Hepatocyte (in vitro differentiated cells): ENCODE measurements around the gene NSUN6. TPM values are rescaled to one million over a fixed set of nuclear protein-coding genes. Genes with fewer than 3 reads are reported as not detected.

Experiments used
- DNase-seq: peaks from one replicate; pipeline ENCODE4 v3.0.0-alpha.2; 2016; ENCODE audit warnings: low spot score
- H2AFZ ChIP-seq: fragments of 200-600 bp; sonication (generic); 2 replicates; pipeline ENCODE4 v1.6.0; 2016; ENCODE audit warnings: antibody characterized with exemption, mild to moderate bottlenecking
- H3K27ac ChIP-seq: fragments of 200-600 bp; sonication (generic); 2 replicates; pipeline ENCODE4 v1.5.1; 2016; ENCODE audit warnings: mild to moderate bottlenecking
- H3K27me3 ChIP-seq: fragments of 200-600 bp; sonication (generic); 2 replicates; pipeline ENCODE4 v1.6.1; 2016
- H3K36me3 ChIP-seq: fragments of 200-600 bp; sonication (generic); replicated peaks from 2 replicates; pipeline ENCODE4 v1.5.1; 2016; ENCODE audit warnings: low read depth; ENCODE audit not compliant: insufficient read depth
- H3K4me1 ChIP-seq: fragments of 200-600 bp; sonication (generic); 2 replicates; pipeline ENCODE4 v1.5.1; 2016; ENCODE audit warnings: mild to moderate bottlenecking, moderate library complexity; ENCODE audit not compliant: insufficient read depth
- H3K4me2 ChIP-seq: fragments of 200-600 bp; sonication (generic); 2 replicates; pipeline ENCODE4 v1.6.0; 2016
- H3K4me3 ChIP-seq: fragments of 200-600 bp; sonication (generic); 2 replicates; pipeline ENCODE4 v1.5.1; 2016; ENCODE audit warnings: mild to moderate bottlenecking
- H3K79me2 ChIP-seq: fragments of 200-600 bp; sonication (generic); 2 replicates; pipeline ENCODE4 v1.6.0; 2017; ENCODE audit warnings: mild to moderate bottlenecking
- H3K9me2 ChIP-seq: fragments of 200-600 bp; sonication (generic); replicated peaks from 2 replicates; pipeline ENCODE4 v1.6.0; 2017; ENCODE audit warnings: mild to moderate bottlenecking; ENCODE audit not compliant: insufficient read depth
- H3K9me3 ChIP-seq: fragments of 200-600 bp; sonication (generic); 2 replicates; pipeline ENCODE4 v1.5.1; 2016; ENCODE audit warnings: low read depth, mild to moderate bottlenecking
- H4K20me1 ChIP-seq: fragments of 200-600 bp; sonication (generic); 2 replicates; pipeline ENCODE4 v1.6.0; 2016; ENCODE audit warnings: mild to moderate bottlenecking; ENCODE audit not compliant: insufficient read depth, poor library complexity, severe bottlenecking
- EZH2 ChIP-seq: fragments of 200-600 bp; sonication (generic); IDR thresholded peaks from 2 replicates; pipeline ENCODE4 v1.6.1; 2016; ENCODE audit warnings: antibody characterized with exemption, mild to moderate bottlenecking, borderline replicate concordance
- EZH2phosphoT487 ChIP-seq: fragments of 200-600 bp; sonication (generic); IDR thresholded peaks from one replicate; pipeline ENCODE4 v1.6.1; 2018; ENCODE audit warnings: antibody characterized with exemption, mild to moderate bottlenecking, low read depth, moderate library complexity; ENCODE audit not compliant: unreplicated experiment, severe bottlenecking
- WGBS: methylation state at CpG from one replicate; pipeline ENCODE4 v1.1.6; 2016; ENCODE audit warnings: low lambda C conversion rate; ENCODE audit errors: missing lambda C conversion rate; 5-methylcytosine and 5-hydroxymethylcytosine counted together
- polyA plus RNA-seq: library from polyadenylated mRNA; unstranded; fragments of >200 nt; fragmentation: Nextera tagmentation; extraction: Ambion mirVana; gene quantifications from 2 replicates; pipeline ENCODE4 v1.2.1, GENCODE V29; 2016
- total RNA-seq: library from RNA; depleted of rRNA; stranded (reverse); fragments of >200 nt; gene quantifications from 2 replicates; pipeline ENCODE4 v1.2.3, GENCODE V29; 2014
- TF ChIP-seq, protein P1 (sequence below): fragments of 200-600 bp; sonication (generic); IDR thresholded peaks from 2 replicates; pipeline ENCODE4 v1.5.1; 2016; ENCODE audit warnings: antibody characterized with exemption, mild to moderate bottlenecking; ENCODE audit not compliant: poor library complexity

NSUN6 gene
- total and polyA plus RNA-seq, 2 experiments from 2014 or later, result 12.2 to 14.6 TPM

DNA sequence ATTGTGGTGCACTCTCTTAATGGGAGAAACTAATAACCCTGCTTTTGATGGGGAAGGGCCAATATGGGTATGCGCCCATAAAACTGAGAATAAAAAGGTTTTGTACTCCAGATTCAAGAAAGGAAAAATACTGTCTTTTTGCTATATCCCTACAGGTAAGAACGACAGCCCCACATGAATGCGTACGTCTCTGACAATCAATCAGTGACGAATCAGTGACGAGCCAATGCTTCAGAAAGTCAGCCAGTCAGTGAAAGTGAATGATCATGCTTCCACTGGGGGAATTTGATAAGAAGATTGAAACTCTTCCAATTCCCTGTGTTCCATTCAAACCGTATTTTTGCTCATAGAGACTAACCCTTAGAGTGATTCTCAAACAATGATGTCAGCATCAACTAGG, 34.2 kb upstream of the NSUN6 start:
- Histone ChIP-seq H2AFZ (no peak overlapping the region), H3K9me2 (no peaks in the 10 kb centered on the region), H3K4me2 (no peak overlapping the region), H4K20me1 (no peaks in the 10 kb centered on the region), H3K27ac (no peak overlapping the region), H3K36me3 (no peaks in the 10 kb centered on the region), H3K4me3 (no peak overlapping the region), H3K27me3 (no peaks in the 10 kb centered on the region), H3K9me3 (no peaks in the 10 kb centered on the region), H3K79me2 (no peaks in the 10 kb centered on the region), H3K4me1 (no peaks in the 10 kb centered on the region)
- DNase-seq, result no peak
- TF ChIP-seq, protein P1, sequence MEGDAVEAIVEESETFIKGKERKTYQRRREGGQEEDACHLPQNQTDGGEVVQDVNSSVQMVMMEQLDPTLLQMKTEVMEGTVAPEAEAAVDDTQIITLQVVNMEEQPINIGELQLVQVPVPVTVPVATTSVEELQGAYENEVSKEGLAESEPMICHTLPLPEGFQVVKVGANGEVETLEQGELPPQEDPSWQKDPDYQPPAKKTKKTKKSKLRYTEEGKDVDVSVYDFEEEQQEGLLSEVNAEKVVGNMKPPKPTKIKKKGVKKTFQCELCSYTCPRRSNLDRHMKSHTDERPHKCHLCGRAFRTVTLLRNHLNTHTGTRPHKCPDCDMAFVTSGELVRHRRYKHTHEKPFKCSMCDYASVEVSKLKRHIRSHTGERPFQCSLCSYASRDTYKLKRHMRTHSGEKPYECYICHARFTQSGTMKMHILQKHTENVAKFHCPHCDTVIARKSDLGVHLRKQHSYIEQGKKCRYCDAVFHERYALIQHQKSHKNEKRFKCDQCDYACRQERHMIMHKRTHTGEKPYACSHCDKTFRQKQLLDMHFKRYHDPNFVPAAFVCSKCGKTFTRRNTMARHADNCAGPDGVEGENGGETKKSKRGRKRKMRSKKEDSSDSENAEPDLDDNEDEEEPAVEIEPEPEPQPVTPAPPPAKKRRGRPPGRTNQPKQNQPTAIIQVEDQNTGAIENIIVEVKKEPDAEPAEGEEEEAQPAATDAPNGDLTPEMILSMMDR, result no peak
- TF ChIP-seq EZH2 (no peak), EZH2phosphoT487 (no peak)
- WGBS, result 95% methylated on average over 7 of the region's 7 CpGs

DNA sequence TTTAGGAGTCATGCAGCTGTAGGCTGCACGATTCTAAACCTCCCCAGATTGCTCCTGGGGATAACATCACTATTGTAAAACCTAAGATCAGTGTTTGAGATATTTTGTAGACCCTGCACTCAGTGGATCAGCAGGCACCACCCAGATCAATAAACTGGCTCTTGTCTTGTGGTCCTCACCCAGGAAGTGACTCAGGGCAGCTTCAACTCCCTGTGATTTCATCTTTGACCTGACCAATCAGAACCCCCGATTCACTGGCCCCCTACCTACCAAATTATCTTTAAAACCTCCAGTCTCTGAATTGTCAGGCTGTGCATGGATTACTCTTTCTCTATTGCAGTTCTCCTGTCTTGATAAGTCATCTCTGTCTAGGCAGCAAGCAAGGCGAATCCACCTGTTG, 33.6 kb upstream of the NSUN6 start:
- Histone ChIP-seq H3K9me3 (no peaks in the 10 kb centered on the region), H4K20me1 (no peaks in the 10 kb centered on the region), H3K4me2 (no peak overlapping the region), H3K36me3 (no peaks in the 10 kb centered on the region), H3K27ac (no peak overlapping the region), H3K4me3 (no peak overlapping the region), H2AFZ (no peak overlapping the region), H3K9me2 (no peaks in the 10 kb centered on the region), H3K27me3 (no peaks in the 10 kb centered on the region), H3K79me2 (no peaks in the 10 kb centered on the region), H3K4me1 (no peaks in the 10 kb centered on the region)
- DNase-seq, result no peak
- TF ChIP-seq, protein P1, result no peak
- no peak for TF ChIP-seq EZH2
- TF ChIP-seq EZH2phosphoT487, result no peak
- 65% methylated on average over 3 of the region's 3 CpGs for WGBS

DNA sequence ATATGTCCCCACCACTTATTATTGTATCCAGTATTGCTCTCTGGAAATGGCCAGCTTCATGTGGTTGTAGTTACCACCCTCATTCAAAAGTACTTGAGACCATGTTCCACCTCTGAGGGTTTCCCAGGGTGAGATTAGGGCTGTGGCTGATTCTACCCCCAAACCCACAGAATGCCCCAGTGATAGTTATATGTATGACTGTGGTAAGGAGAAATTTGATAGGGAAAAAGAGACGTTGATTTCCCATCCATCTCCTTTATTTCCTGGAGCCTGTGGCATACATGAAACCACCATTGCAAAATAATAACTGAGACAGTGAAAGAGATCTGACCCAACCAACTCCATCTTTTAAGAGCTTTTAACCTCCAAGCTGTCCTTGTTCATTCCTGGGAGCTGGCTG, 33.0 kb upstream of the NSUN6 start:
- Histone ChIP-seq H3K9me3 (no peaks in the 10 kb centered on the region), H3K4me1 (no peaks in the 10 kb centered on the region), H3K9me2 (no peaks in the 10 kb centered on the region), H3K36me3 (no peaks in the 10 kb centered on the region), H3K27ac (no peak overlapping the region), H3K4me2 (no peak overlapping the region), H3K79me2 (no peaks in the 10 kb centered on the region), H3K27me3 (no peaks in the 10 kb centered on the region), H2AFZ (no peak overlapping the region), H4K20me1 (no peaks in the 10 kb centered on the region), H3K4me3 (no peak overlapping the region)
- no peak for TF ChIP-seq EZH2
- TF ChIP-seq, protein P1, result no peak
- TF ChIP-seq EZH2phosphoT487, result no peak
- 88% methylated on average over 1 of the region's 1 CpG for WGBS
- DNase-seq, result no peak

DNA sequence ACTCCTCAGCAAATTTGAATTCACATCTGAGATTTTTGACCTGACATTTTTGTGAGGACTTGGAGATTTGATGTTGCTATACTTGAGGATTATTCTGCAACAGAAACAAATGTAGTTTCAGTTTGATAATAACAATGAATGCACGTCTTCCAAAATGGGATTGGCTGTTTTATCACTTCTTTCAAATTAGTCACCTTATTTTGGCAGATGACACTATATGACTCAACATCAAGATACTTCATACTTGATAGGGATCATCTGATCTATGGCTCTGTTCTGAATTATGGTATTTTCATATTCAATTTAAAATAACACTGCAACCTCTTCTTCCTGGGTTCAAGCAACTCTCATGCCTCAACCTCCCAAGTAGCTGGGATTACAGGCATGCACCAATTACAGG, 32.0 kb upstream of the NSUN6 start:
- 81% methylated on average over 1 of the region's 1 CpG for WGBS
- Histone ChIP-seq H3K27me3 (no peaks in the 10 kb centered on the region), H3K36me3 (no peaks in the 10 kb centered on the region), H3K9me2 (no peaks in the 10 kb centered on the region), H3K79me2 (peaks cover 3% of the 10 kb centered on the region), H3K4me2 (no peak overlapping the region), H4K20me1 (no peaks in the 10 kb centered on the region), H2AFZ (no peak overlapping the region), H3K9me3 (no peaks in the 10 kb centered on the region), H3K4me1 (no peaks in the 10 kb centered on the region), H3K4me3 (no peak overlapping the region), H3K27ac (no peak overlapping the region)
- DNase-seq, result no peak
- TF ChIP-seq, protein P1, result no peak
- TF ChIP-seq EZH2, result no peak
- no peak for TF ChIP-seq EZH2phosphoT487
